ENCODE measurements around the gene RBSN. TPM values are rescaled to one million over a fixed set of nuclear protein-coding genes. Genes with fewer than 3 reads are reported as not detected.

Gene RBSN
- total RNA-seq, 1 donor from 2014 or later: 35.4 TPM

- H3K36me3 ChIP-seq: no peaks in the 10 kb centered on the region
- Mint-ChIP-seq H3K27me3 (ENCODE audit: insufficient read depth, low read depth) (peaks cover 6% of the 10 kb centered on the region), H3K4me3 (no peak overlapping the region), H3K27ac (no peak overlapping the region), H3K36me3 (no peaks in the 10 kb centered on the region), H3K4me1 (peaks cover 18% of the 10 kb centered on the region), H3K9me3 (no peaks in the 10 kb centered on the region)
- no peak for DNase-seq (ENCODE audit: low spot score)
- H3K9me3 ChIP-seq (ENCODE audit: low read depth): no peaks in the 10 kb centered on the region
- no peak overlapping the region for H2AFZ ChIP-seq (replicated peaks)
- no peak overlapping the region for H3K4me3 ChIP-seq
- peak overlapping the region; percentile 62 for H3K4me2 ChIP-seq
- H3K9ac ChIP-seq: no peak overlapping the region
- peaks cover 10% of the 10 kb centered on the region for H3K4me1 ChIP-seq
- no peaks in the 10 kb centered on the region for H3F3A ChIP-seq (ENCODE audit: low read depth)
- H3K27me3 ChIP-seq: peaks cover 8% of the 10 kb centered on the region
- H4K20me1 ChIP-seq (ENCODE audit: low read depth): no peaks in the 10 kb centered on the region
- H3K79me2 ChIP-seq (ENCODE audit: low read depth): no peaks in the 10 kb centered on the region
- H3K27ac ChIP-seq: no peak overlapping the region
- TF ChIP-seq EZH2phosphoT487 (IDR thresholded peaks at IDR 0.05) (no peak), EZH2 (IDR thresholded peaks at IDR 0.05) (no peak), CTCF (IDR thresholded peaks at IDR 0.05) (no peak)
These were observed 14.9 kb upstream of the RBSN start for GRCh38 chr3:15113884-15114283.

- peaks cover 18% of the 10 kb centered on the region for H3K4me1 Mint-ChIP-seq
These were observed 14.5 kb upstream of the RBSN start for GRCh38 chr3:15113471-15113870.

GRCh38 chr3:15112011-15112410, 13.1 kb upstream of the RBSN start:
- no peak overlapping the region for H3K4me3 Mint-ChIP-seq
- no peak overlapping the region for H3K9ac ChIP-seq
- no peak overlapping the region for H3K27ac Mint-ChIP-seq
- no peaks in the 10 kb centered on the region for H3K9me3 Mint-ChIP-seq
- no peaks in the 10 kb centered on the region for H3K9me3 ChIP-seq (ENCODE audit: low read depth)
- no peaks in the 10 kb centered on the region for H3F3A ChIP-seq (ENCODE audit: low read depth)
- no peak overlapping the region for H3K4me2 ChIP-seq
- H3K36me3 ChIP-seq: no peaks in the 10 kb centered on the region
- no peaks in the 10 kb centered on the region for H4K20me1 ChIP-seq (ENCODE audit: low read depth)
- peaks cover 21% of the 10 kb centered on the region for H3K4me1 Mint-ChIP-seq
- H3K27me3 ChIP-seq: no peaks in the 10 kb centered on the region
- H2AFZ ChIP-seq (replicated peaks): no peak overlapping the region
- H3K27ac ChIP-seq: no peak overlapping the region
- H3K27me3 Mint-ChIP-seq (ENCODE audit: insufficient read depth, low read depth): peaks cover 5% of the 10 kb centered on the region
- no peaks in the 10 kb centered on the region for H3K79me2 ChIP-seq (ENCODE audit: low read depth)
- DNase-seq (ENCODE audit: low spot score): no peak
- no peak overlapping the region for H3K4me3 ChIP-seq
- H3K4me1 ChIP-seq: peaks cover 10% of the 10 kb centered on the region
- no peak for TF ChIP-seq CTCF (IDR thresholded peaks at IDR 0.05)
- TF ChIP-seq EZH2 (IDR thresholded peaks at IDR 0.05): no peak
- TF ChIP-seq EZH2phosphoT487 (IDR thresholded peaks at IDR 0.05): no peak
- no peaks in the 10 kb centered on the region for H3K36me3 Mint-ChIP-seq

More at GRCh38 chr3:15113471-15113870, 14.5 kb upstream of the RBSN start:
- TF ChIP-seq EZH2phosphoT487 (IDR thresholded peaks at IDR 0.05): no peak
- no peak for TF ChIP-seq CTCF (IDR thresholded peaks at IDR 0.05)
- Mint-ChIP-seq H3K27ac (no peak overlapping the region), H3K27me3 (ENCODE audit: insufficient read depth, low read depth) (peaks cover 9% of the 10 kb centered on the region), H3K4me3 (no peak overlapping the region), H3K9me3 (no peaks in the 10 kb centered on the region), H3K36me3 (no peaks in the 10 kb centered on the region)
- no peak for DNase-seq (ENCODE audit: low spot score)
- no peak overlapping the region for H2AFZ ChIP-seq (replicated peaks)
- H4K20me1 ChIP-seq (ENCODE audit: low read depth): no peaks in the 10 kb centered on the region
- H3K9me3 ChIP-seq (ENCODE audit: low read depth): no peaks in the 10 kb centered on the region
- no peak overlapping the region for H3K4me3 ChIP-seq
- H3K4me2 ChIP-seq: no peak overlapping the region
- no peak overlapping the region for H3K27ac ChIP-seq
- H3K79me2 ChIP-seq (ENCODE audit: low read depth): no peaks in the 10 kb centered on the region
- peaks cover 10% of the 10 kb centered on the region for H3K4me1 ChIP-seq
- H3K27me3 ChIP-seq: peaks cover 4% of the 10 kb centered on the region
- H3K9ac ChIP-seq: no peak overlapping the region
- H3K36me3 ChIP-seq: no peaks in the 10 kb centered on the region
- no peaks in the 10 kb centered on the region for H3F3A ChIP-seq (ENCODE audit: low read depth)
